HG03039 (cell line): Measurements from ENCODE around the gene DKK2.
A peak's percentile ranks its signal among the peaks of the same experiment; 100 is the strongest.
"Not testable (repeated sequence)": the region's sequence is repeated elsewhere in the genome, so short reads cannot be mapped to it uniquely, and the experiment has no call there.

Source experiments
- ATAC-seq: cut with Tn5 transposase; IDR thresholded peaks from one replicate; pipeline ENCODE4 v1.9.1; 2021; ENCODE audit warnings: mild to moderate bottlenecking, moderate library complexity; ENCODE audit not compliant: unreplicated experiment

The DKK2 gene

DNA sequence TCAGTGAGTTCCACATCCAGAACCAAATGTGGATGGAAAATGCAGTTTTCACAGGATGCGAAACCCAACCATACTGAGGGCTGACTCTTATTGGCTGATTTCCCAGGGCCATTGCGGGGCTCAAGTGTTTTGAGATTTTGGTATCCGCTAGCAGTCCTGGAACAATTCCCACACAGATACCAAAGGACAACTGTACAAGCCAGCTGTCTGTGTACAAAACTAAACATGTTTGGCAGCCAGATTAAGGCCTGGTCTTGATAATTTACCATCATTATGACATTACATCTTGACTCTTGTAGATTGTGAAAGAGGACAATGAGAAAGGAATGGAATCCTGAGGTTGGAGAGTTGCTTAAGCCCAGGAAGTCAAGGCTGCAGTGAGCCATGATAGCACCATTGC is 121.9 kb downstream of the DKK2 start:
- ATAC-seq, result no peak

DNA sequence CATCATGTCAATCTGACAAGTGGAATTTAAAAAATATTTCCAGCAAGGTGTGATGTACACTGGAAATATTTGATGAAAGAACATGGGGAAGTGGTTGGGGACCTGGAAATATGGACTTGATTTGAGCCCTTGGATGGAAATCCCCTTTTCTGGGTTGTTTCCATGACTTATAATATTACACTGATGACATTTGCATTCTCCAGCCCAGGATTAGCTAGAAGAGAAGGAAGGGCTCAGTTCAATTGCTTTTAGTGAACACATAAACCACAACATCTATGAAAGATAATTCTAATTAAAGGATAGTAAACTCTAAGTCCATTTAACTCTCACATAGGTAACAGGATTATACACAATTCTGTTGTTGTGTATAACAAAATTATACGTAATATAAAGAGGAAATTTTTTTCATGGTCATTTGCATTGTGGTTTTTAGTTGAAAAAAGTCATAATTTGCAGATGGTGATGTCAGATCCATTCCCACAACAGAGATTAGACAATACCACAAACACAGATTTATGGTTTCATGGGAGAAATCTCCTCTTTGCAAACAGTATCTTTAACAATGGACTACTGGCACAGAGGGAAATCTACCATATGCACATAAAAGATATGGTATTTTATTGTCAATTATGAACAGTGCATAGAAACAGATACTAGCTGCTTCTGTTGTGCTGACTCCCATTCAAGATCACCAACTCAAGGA is 126.5 kb downstream of the DKK2 start:
- no peak for ATAC-seq

DNA sequence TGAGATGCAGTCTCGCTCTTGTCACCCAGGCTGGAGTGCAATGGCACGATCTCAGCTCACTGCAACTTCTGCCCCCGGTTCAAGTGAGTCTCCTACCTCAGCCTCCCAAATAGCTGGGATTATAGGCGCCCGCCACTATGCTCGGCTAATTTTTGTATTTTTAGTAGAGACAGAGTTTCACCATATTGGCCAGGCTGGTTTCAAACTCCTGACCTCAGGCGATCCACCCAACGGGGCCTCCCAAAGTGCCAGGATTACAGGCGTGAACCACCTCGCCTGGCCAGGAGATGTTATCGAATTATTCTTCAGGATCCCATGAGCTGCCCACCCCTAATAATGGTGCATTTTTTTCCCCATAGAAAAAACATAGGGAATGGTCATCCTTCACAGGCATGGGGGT is 128.1 kb downstream of the DKK2 start:
- not testable (repeated sequence) for ATAC-seq

DNA sequence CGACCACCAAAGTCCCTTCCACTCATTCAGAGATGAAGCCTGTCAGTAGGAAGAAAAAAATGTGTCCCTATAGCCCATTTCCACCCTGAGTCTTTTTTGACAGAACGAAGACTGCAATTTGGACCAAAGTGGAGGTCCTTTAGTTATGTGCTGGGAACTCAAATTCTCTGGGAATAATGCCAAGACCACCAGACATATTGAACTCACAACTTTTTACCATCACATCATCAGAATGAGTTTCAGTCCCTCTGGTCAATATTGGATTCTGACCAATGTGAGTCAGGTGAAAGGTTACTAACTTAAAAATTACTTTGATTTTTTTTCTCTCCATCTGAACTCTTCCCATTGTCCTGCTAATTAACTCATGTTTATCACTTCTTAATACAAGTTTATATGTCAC is 128.9 kb downstream of the DKK2 start:
- ATAC-seq, result no peak

DNA sequence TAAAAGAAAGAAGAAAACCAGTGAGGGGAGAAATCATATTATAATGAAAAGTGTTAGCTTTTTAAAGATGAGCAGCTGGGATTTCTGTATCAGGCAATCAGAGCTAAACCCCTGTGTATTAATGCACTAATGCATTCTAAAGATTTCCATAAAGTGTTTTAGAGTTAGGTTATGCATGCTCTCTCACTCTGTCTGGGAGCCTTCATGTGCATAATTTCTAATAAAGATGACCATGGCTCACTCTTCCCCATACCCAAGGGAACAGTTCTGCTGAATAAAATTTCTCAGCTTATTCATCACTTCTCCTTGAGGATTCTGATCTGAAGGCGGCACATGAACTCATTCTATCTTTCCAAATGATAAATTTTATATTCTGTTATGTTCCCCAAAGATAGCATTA is 129.4 kb downstream of the DKK2 start:
- ATAC-seq, result no peak

DNA sequence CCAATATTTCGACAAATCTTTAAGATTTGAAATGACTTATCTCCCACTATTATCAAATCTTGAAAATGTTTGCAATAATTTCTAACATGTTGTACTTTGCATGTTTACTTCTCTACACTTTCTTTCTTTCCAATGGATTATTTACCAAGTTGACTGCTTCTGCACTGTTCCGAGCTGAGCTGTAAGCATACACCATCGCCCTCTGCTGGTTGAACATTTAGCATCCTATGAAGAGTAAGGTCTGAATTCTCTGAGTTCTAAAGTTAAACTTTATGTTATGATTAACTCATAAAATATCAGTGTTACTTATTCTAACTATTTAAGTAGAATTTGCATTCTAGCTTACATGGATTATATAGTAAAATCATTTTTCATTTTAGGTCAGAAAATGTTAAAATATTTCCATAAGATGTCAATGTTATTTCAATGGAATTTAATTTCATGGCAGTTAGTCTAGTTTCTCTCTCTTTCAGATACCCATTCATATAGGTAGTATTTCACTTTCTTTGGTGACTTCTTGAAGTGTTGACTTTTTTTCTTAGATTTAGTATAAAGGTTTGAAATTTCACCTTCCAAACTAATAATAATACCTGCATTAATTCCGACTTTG is 137.4 kb downstream of the DKK2 start:
- peak; percentile 65 for ATAC-seq

DNA sequence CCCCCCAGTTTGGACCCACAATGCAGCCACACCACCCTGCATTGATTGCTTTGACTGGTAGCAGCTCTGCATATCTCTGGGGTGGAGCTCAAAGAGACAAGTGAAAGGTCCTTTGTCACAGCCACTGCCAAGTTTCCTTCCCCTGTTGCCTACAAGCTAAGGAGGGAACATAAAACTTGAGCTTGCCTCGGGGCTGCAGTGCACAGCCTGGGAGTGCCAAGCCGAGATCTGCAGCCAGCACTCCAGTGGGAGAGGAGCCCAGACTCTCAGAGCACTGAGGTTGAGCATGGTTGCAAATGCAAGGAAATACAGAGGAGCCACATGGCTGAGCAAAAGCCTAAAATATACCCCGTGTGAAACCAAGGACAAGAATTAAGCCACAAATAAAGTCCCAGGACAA is 142.2 kb downstream of the DKK2 start:
- ATAC-seq, result no peak

DNA sequence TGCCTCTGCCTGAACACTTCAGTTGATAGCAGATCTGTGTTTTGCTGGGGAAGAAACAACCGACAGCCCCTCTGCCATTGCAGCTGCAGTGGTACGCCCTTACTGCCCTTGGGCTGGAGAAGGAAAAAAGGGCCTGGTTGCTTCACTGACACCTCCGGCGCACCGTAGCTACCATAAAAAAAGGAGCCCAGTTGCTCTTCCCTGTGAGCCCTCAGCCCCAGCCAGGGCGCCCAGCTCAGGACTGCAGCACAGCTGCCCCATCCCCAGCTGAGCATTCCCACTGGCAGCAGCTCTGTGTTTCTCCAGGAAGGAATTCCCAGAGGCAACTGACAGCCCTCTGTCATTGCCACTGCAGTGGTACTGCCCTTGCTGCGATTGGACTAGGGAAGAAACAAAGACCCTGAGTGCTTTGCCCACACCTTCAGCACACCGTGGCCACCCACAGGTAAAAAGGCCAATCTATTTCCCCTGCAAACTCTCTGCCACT is 142.7 kb downstream of the DKK2 start:
- no peak for ATAC-seq

DNA sequence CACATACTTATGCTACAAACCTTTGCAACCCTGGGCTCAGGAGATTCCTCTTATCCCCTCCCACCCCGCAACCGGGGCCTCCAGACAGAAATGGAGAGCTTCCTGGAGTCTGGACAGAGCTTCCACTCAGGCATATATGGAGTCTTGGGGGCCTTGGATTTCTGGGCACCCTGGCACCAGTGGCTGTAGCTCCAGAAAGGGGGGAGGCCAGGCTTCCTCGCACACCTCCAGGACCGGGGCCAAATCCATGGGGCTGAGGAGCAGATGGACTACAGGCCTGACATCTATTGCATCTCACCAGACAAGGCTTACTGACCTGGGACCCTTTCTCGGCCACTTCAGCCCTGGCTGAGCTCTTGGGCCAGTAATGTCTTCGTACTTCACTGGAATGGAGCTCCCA is 143.3 kb downstream of the DKK2 start:
- no peak for ATAC-seq

DNA sequence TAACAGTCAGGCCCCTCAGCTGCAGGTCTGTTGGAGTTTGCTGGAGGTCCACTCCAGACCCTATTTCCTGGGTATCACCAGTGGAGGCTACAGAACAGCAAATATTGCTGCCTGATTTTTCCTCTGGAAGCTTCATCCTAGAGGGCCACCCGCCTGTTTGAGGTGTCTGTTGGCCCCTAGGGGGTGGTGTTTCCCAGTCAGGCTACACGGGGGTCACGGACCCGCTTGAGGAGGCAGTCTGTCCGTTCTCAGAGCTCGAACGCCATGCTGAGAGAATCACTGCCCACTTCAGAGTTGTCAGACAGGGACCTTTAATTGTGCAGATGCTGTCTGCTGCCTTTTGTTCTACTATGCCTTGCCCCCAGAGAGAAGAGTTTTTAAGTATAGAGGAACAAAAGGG is 160.8 kb downstream of the DKK2 start:
- ATAC-seq, result no peak
